HG03378 (cell line): Measurements from ENCODE around the gene CDH13.

ENCODE experiments used
- ATAC-seq: cut with Tn5 transposase; IDR thresholded peaks from one replicate; pipeline ENCODE4 v1.9.1; 2021; ENCODE audit warnings: mild to moderate bottlenecking, moderate library complexity; ENCODE audit not compliant: unreplicated experiment

CDH13 gene

GRCh38 chr16:83363521-83363920 lies 736.8 kb downstream of the CDH13 start:
- ATAC-seq = no peak

- no peak for ATAC-seq
These were observed 738.4 kb downstream of the CDH13 start for GRCh38 chr16:83365166-83365565.

- ATAC-seq = no peak
These were observed 739.5 kb downstream of the CDH13 start for GRCh38 chr16:83366228-83366627.

- no peak for ATAC-seq
These were observed 748.2 kb downstream of the CDH13 start for GRCh38 chr16:83374979-83375378.

GRCh38 chr16:83389751-83390150 lies 763.0 kb downstream of the CDH13 start:
- no peak for ATAC-seq

- ATAC-seq = no peak
These were observed 764.0 kb downstream of the CDH13 start for GRCh38 chr16:83390759-83391158.

- ATAC-seq = no peak
These were observed 766.0 kb downstream of the CDH13 start for GRCh38 chr16:83392743-83393142.

- ATAC-seq = no peak
These were observed 766.6 kb downstream of the CDH13 start for GRCh38 chr16:83393196-83393981.

GRCh38 chr16:83397601-83398291 lies 771.0 kb downstream of the CDH13 start:
- no peak for ATAC-seq

GRCh38 chr16:83400234-83400633 lies 773.5 kb downstream of the CDH13 start:
- no peak for ATAC-seq

- no peak for ATAC-seq
These were observed 775.5 kb downstream of the CDH13 start for GRCh38 chr16:83402160-83402814.

GRCh38 chr16:83402967-83403366 lies 776.2 kb downstream of the CDH13 start:
- ATAC-seq = no peak

- no peak for ATAC-seq
These were observed 777.0 kb downstream of the CDH13 start for GRCh38 chr16:83403761-83404160.

- no peak for ATAC-seq
These were observed 777.5 kb downstream of the CDH13 start for GRCh38 chr16:83404261-83404660.

GRCh38 chr16:83407928-83408327 lies 781.2 kb downstream of the CDH13 start:
- no peak for ATAC-seq

GRCh38 chr16:83409347-83409746 lies 782.6 kb downstream of the CDH13 start:
- ATAC-seq = no peak

- ATAC-seq = no peak
These were observed 791.8 kb downstream of the CDH13 start for GRCh38 chr16:83418565-83418964.

- no peak for ATAC-seq
These were observed 793.5 kb downstream of the CDH13 start for GRCh38 chr16:83420206-83420760.

- no peak for ATAC-seq
These were observed 806.4 kb downstream of the CDH13 start for GRCh38 chr16:83433201-83433600.

- ATAC-seq = no peak
These were observed 810.3 kb downstream of the CDH13 start for GRCh38 chr16:83437036-83437435.

GRCh38 chr16:83438326-83438725 lies 811.6 kb downstream of the CDH13 start:
- ATAC-seq = no peak

- ATAC-seq = no peak
These were observed 812.6 kb downstream of the CDH13 start for GRCh38 chr16:83439412-83439811.
